ENCODE results near the gene MYLK. TPM values are rescaled to one million over a fixed set of nuclear protein-coding genes. Genes with fewer than 3 reads are reported as not detected.

Gene MYLK
- total and polyA plus RNA-seq, 2 experiments from 2014 or later: 13.1 to 27.1 TPM

DNA sequence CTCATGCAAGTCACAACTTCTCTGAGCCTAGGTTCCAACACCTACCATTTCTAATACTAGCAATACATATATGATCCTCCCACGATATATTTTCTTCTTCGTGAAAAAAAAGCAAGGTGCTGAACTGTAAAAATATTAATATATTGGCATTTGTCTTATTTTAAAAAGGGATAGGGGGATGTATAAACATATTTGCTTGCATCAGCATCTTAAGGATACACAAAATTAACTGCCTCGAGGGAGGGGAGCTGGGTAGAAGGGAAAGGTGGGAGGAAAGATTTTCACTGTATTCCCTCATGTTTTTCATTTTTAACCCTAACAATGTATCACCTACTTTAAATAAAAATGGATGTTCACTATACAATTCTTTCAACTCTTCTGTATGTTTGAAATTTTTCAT is 300.6 kb downstream of the MYLK start:
- H3K79me2 ChIP-seq: peaks cover 55% of the 10 kb centered on the region
- no peak overlapping the region for H2AFZ ChIP-seq
- H3K36me3 ChIP-seq (replicated peaks; ENCODE audit: insufficient read depth, low read depth): no peaks in the 10 kb centered on the region
- no peaks in the 10 kb centered on the region for H3K27me3 ChIP-seq
- no peak for TF ChIP-seq EZH2phosphoT487 (IDR thresholded peaks at IDR 0.05; ENCODE audit: low read depth, severe bottlenecking, unreplicated experiment)
- TF ChIP-seq, protein P1, sequence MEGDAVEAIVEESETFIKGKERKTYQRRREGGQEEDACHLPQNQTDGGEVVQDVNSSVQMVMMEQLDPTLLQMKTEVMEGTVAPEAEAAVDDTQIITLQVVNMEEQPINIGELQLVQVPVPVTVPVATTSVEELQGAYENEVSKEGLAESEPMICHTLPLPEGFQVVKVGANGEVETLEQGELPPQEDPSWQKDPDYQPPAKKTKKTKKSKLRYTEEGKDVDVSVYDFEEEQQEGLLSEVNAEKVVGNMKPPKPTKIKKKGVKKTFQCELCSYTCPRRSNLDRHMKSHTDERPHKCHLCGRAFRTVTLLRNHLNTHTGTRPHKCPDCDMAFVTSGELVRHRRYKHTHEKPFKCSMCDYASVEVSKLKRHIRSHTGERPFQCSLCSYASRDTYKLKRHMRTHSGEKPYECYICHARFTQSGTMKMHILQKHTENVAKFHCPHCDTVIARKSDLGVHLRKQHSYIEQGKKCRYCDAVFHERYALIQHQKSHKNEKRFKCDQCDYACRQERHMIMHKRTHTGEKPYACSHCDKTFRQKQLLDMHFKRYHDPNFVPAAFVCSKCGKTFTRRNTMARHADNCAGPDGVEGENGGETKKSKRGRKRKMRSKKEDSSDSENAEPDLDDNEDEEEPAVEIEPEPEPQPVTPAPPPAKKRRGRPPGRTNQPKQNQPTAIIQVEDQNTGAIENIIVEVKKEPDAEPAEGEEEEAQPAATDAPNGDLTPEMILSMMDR (IDR thresholded peaks at IDR 0.05; ENCODE audit: poor library complexity): no peak
- TF ChIP-seq EZH2 (IDR thresholded peaks at IDR 0.05; ENCODE audit: borderline replicate concordance): no peak
- H3K4me2 ChIP-seq: peak overlapping the region; percentile 84
- no peak overlapping the region for H3K27ac ChIP-seq
- WGBS (ENCODE audit: low lambda C conversion rate, missing lambda C conversion rate): 56% methylated on average over 3 of the region's 3 CpGs
- H4K20me1 ChIP-seq (ENCODE audit: insufficient read depth, poor library complexity, severe bottlenecking): no peaks in the 10 kb centered on the region
- no peaks in the 10 kb centered on the region for H3K9me3 ChIP-seq (ENCODE audit: low read depth)
- no peaks in the 10 kb centered on the region for H3K9me2 ChIP-seq (replicated peaks; ENCODE audit: insufficient read depth)
- H3K4me1 ChIP-seq (ENCODE audit: insufficient read depth): peaks cover 10% of the 10 kb centered on the region
- no peak for DNase-seq (ENCODE audit: low spot score)
- peak overlapping the region; percentile 62 for H3K4me3 ChIP-seq

DNA sequence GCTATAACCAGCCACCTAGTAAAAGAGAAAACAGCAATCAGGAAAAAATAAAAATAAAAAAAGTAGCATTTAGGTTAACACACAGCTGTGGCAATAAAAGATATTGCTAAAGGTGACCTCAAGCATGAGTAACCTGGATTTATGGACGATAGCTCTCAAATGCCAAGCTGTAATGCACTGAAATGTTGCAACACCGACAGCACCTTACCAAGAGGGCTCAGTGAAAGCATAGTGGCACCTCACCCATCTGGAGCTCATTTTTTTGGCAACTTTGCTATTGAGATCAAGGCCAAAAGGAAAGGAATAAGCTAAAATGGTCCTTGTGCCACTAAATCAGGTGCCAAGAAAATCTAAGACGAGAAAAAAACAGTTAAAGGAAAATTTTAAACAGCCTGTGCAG is 301.8 kb downstream of the MYLK start:
- Histone ChIP-seq H2AFZ (no peak overlapping the region), H3K79me2 (peaks cover 58% of the 10 kb centered on the region), H3K9me3 (ENCODE audit: low read depth) (no peaks in the 10 kb centered on the region), H3K4me2 (peak overlapping the region; percentile 84), H3K27me3 (no peaks in the 10 kb centered on the region), H4K20me1 (ENCODE audit: insufficient read depth, poor library complexity, severe bottlenecking) (no peaks in the 10 kb centered on the region), H3K27ac (no peak overlapping the region), H3K36me3 (replicated peaks; ENCODE audit: insufficient read depth, low read depth) (no peaks in the 10 kb centered on the region), H3K9me2 (replicated peaks; ENCODE audit: insufficient read depth) (no peaks in the 10 kb centered on the region), H3K4me1 (ENCODE audit: insufficient read depth) (peaks cover 10% of the 10 kb centered on the region), H3K4me3 (no peak overlapping the region)
- 70% methylated on average over 3 of the region's 3 CpGs for WGBS (ENCODE audit: low lambda C conversion rate, missing lambda C conversion rate)
- TF ChIP-seq, protein P1 (IDR thresholded peaks at IDR 0.05; ENCODE audit: poor library complexity): no peak
- TF ChIP-seq EZH2phosphoT487 (IDR thresholded peaks at IDR 0.05; ENCODE audit: low read depth, severe bottlenecking, unreplicated experiment): no peak
- TF ChIP-seq EZH2 (IDR thresholded peaks at IDR 0.05; ENCODE audit: borderline replicate concordance): no peak
- peak; percentile 21 for DNase-seq (ENCODE audit: low spot score)

DNA sequence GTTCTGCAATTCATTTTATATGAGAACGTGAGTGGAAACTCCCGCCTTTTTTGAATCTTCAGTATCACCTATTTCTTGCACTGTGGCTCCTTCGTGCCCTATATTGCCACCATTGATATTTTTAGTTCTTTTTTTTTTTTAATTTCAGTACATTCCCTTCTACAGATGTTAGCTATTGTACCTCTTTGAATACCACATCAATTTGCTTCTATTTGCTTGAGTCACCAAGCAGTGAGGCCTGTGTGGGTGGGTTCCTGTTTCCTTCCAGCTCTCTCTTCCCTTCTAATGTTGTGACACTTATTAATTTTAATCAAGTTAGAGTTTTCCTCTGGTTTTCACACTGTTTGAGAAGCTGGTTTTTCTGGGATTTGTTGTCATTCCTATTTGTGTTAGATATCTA is 308.0 kb downstream of the MYLK start:
- H3K4me1 ChIP-seq (ENCODE audit: insufficient read depth): no peaks in the 10 kb centered on the region
- H3K4me3 ChIP-seq: no peak overlapping the region
- WGBS (ENCODE audit: low lambda C conversion rate, missing lambda C conversion rate): 97% methylated on average over 3 of the region's 3 CpGs
- no peaks in the 10 kb centered on the region for H4K20me1 ChIP-seq (ENCODE audit: insufficient read depth, poor library complexity, severe bottlenecking)
- TF ChIP-seq EZH2phosphoT487 (IDR thresholded peaks at IDR 0.05; ENCODE audit: low read depth, severe bottlenecking, unreplicated experiment) (no peak), EZH2 (IDR thresholded peaks at IDR 0.05; ENCODE audit: borderline replicate concordance) (no peak)
- TF ChIP-seq, protein P1 (IDR thresholded peaks at IDR 0.05; ENCODE audit: poor library complexity): no peak
- H3K27ac ChIP-seq: no peak overlapping the region
- no peak overlapping the region for H2AFZ ChIP-seq
- no peak overlapping the region for H3K4me2 ChIP-seq
- no peaks in the 10 kb centered on the region for H3K9me3 ChIP-seq (ENCODE audit: low read depth)
- no peaks in the 10 kb centered on the region for H3K9me2 ChIP-seq (replicated peaks; ENCODE audit: insufficient read depth)
- no peaks in the 10 kb centered on the region for H3K36me3 ChIP-seq (replicated peaks; ENCODE audit: insufficient read depth, low read depth)
- no peak for DNase-seq (ENCODE audit: low spot score)
- H3K27me3 ChIP-seq: no peaks in the 10 kb centered on the region
- H3K79me2 ChIP-seq: peaks cover 45% of the 10 kb centered on the region

DNA sequence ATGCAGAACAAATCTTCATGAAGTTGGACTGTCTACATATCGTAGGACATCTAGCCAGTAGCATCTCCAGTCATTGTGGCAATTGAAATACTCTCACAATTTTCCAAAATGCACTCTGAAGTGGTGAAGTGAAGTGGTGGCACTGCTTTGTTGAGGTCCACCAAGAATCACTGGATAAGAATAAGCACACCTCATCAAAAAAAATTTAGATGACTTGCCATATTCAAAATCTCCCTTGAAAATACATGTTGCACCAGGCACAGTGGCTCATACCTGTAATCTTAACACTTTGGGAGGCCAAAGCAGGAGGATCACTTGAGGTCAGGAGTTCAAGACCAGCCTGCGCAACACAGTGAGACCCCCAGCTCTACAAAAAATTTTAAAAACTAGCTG is 312.2 kb downstream of the MYLK start:
- no peaks in the 10 kb centered on the region for H3K36me3 ChIP-seq (replicated peaks; ENCODE audit: insufficient read depth, low read depth)
- H3K27me3 ChIP-seq: no peaks in the 10 kb centered on the region
- H3K79me2 ChIP-seq: peaks cover 45% of the 10 kb centered on the region
- no peak overlapping the region for H2AFZ ChIP-seq
- no peaks in the 10 kb centered on the region for H4K20me1 ChIP-seq (ENCODE audit: insufficient read depth, poor library complexity, severe bottlenecking)
- H3K9me2 ChIP-seq (replicated peaks; ENCODE audit: insufficient read depth): no peaks in the 10 kb centered on the region
- no peaks in the 10 kb centered on the region for H3K4me1 ChIP-seq (ENCODE audit: insufficient read depth)
- 100% methylated on average over 2 of the region's 2 CpGs for WGBS (ENCODE audit: low lambda C conversion rate, missing lambda C conversion rate)
- H3K27ac ChIP-seq: no peak overlapping the region
- TF ChIP-seq, protein P1 (IDR thresholded peaks at IDR 0.05; ENCODE audit: poor library complexity): no peak
- TF ChIP-seq EZH2 (IDR thresholded peaks at IDR 0.05; ENCODE audit: borderline replicate concordance) (no peak), EZH2phosphoT487 (IDR thresholded peaks at IDR 0.05; ENCODE audit: low read depth, severe bottlenecking, unreplicated experiment) (no peak)
- no peak overlapping the region for H3K4me2 ChIP-seq
- no peak for DNase-seq (ENCODE audit: low spot score)
- H3K9me3 ChIP-seq (ENCODE audit: low read depth): no peaks in the 10 kb centered on the region
- H3K4me3 ChIP-seq: no peak overlapping the region
